NCI-H748 (cell line): ENCODE data around the gene OCSTAMP.

Experiments
- DNase-seq: peaks from one replicate; lab custom pipeline; 2025; ENCODE audit not compliant: unreplicated experiment; lab: John Stamatoyannopoulos, UW

OCSTAMP gene

GRCh38 chr20:46550461-46550860, at the start of gene OCSTAMP:
Gene OCSTAMP (minus strand): TSS chr20:46550654. CDS start chr20:46550560, 94 bp downstream.
- DNase-seq: no peak

GRCh38 chr20:46599227-46599987, 49.0 kb upstream of the OCSTAMP start:
- no peak for DNase-seq

DNA sequence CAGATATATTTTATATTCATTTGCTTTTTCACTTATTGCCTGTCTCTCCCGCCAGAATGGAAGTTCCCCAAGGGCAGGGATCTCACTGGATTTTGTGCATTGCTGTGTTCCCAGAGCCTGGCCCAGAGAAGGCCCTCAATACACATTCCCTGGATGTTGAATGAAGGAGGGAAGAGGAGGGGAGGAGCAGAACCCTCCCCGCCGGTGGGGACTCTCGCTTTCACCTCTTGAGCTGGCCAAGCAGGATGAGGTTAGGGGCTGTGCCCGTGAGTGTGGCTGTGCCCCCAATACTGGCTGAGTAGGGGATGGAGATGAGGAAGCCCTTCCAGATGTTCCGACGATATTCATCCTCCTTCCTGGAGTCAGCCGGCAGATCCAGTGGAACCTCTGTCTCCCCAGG, 45.5 kb upstream of the OCSTAMP start:
- no peak for DNase-seq

DNA sequence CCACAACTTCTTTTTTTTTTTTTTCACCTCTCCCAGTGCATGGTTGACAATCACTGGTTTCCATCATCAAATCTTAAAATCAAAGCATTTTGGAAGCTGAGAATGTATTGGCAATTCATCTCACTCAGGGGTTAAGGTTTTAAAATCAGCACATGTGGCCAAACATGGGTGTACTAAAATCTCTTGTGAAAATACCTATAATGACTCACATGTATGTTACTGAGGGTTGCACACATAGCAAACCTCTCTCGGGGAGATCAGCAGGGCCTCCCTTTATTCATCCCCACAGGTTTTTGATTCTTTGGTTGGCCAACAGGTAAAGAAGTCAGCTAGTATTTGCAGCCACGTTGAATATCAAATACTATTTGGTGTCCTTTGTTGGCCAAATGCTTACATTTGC, 44.3 kb upstream of the OCSTAMP start:
- DNase-seq: no peak

DNA sequence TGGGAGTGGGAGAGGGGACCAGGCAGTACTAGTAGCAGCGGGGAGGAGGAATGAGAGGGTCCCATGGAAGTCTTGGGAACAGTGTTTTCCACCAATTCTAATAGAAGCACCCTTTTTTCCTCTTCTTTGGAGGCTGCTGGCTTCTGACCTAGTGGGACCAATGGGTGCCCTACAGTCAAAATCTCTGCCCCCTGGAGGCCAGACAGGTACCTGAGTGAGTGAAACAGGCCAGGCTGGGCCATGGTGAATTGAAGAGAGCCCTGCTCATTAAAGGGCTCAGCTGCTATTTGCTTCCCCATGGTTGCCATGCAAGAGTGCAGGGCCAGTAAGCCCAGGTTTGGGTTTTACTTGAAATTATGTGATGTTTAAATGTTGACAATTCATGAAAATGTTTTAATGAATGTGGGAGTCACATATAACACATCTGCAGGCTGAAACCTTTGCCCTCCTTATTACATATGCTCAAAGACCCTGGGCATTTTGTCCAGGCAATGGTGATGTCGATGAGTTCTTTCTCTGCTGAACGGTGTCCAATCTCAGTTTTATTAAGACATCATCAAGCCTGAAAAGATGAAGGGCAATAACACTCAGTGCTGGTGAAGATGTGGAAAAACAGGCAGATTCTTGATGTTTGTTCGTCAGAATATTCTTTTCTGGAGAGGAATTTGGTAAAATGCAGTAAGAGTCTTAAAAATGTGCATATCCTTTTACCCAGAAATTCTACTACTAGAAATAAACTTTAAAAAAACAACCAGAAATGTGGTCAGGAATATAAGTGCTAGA, 42.3 kb upstream of the OCSTAMP start:
- no peak for DNase-seq

GRCh38 chr20:46590443-46590842, 40.0 kb upstream of the OCSTAMP start:
- DNase-seq: no peak

DNA sequence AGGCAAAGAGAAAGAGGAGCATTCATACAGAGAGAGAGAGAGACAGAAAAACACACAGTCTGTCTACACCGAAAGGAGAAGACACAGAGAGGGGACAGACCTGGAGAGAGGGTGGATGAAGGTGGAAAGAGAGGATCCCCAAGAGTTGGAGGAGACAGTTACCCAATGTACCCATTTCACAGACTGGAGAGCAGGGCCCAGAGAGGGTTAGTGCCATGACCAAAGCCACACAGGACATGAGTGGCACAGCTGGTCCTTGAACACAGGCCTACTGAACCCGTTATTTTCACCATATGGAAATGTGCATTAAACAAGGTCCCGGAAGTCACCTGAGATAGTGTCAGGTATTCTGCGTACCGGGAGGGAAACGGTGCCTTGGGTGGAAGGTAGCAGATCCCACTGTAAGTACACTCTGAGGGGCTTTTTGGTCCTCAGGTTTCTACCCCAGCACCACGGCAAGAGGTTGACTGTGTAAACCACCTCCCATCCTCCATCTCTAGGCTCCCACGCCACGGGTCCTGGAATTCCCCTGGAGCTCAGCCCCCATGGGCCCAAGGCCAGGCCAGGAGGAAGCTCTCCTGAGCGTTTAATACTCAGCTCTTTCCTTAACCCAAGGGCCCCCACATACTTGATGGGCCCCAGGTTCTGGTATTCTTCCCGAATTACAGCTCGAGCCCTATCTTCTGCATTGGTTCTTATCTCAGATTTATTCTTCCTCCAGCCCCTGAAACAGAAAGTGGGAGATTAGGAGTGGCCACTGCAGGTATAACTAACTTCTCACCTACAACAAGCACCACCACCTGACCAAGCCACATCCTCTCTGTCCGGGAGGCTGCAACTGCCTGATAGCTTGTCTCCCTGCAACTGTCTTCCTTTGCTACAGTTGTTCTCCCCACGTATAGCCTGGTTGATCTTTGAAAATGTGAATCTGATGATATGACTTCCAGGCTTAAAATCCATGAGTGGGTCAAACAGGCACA, 38.4 kb upstream of the OCSTAMP start:
- no peak for DNase-seq

DNA sequence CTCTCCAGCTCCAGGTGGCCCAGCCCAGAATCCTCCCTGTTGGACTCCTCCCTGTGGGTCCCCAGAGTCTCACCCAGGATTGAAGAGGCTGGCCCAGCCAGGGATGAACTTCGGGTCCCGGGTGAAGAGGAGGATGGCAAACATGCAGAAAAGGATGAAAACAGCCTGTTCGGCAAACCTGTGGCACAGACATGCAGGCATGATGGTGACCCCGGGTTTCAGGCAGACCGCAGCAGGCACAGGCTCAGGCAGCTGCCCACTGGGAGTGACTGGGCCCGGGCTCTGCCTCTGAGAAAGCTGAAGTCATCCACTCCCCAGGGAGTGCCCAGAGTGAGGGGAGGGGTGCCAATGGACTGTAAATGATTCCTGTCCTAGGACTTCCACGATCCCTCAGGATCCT, 37.5 kb upstream of the OCSTAMP start:
- no peak for DNase-seq

DNA sequence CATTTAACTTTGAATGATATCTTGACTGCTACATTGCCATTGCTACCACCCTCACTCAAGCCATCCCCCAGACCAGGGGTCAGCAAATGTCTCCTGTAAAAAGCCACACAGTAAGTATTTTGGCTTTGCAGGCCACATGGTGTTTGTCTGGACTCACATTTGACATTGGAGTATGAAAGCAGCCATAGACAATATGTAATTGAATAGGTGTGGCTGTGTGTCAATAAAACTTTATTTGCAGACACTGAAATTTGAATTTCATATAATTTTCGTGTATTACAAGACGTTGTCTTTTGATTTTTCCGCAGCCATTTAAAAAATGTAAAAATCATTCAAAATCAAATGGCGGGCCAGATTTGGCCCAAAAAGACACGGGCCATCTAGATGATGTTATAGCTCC, 36.3 kb upstream of the OCSTAMP start:
- no peak for DNase-seq

GRCh38 chr20:46584508-46584907, 34.1 kb upstream of the OCSTAMP start:
- DNase-seq: no peak

- no peak for DNase-seq
Measured at GRCh38 chr20:46583411-46584214, 33.2 kb upstream of the OCSTAMP start.

- DNase-seq: no peak
Measured at GRCh38 chr20:46582648-46583047, 32.2 kb upstream of the OCSTAMP start.

- DNase-seq: no peak
Measured at GRCh38 chr20:46581391-46581790, 30.9 kb upstream of the OCSTAMP start.

DNA sequence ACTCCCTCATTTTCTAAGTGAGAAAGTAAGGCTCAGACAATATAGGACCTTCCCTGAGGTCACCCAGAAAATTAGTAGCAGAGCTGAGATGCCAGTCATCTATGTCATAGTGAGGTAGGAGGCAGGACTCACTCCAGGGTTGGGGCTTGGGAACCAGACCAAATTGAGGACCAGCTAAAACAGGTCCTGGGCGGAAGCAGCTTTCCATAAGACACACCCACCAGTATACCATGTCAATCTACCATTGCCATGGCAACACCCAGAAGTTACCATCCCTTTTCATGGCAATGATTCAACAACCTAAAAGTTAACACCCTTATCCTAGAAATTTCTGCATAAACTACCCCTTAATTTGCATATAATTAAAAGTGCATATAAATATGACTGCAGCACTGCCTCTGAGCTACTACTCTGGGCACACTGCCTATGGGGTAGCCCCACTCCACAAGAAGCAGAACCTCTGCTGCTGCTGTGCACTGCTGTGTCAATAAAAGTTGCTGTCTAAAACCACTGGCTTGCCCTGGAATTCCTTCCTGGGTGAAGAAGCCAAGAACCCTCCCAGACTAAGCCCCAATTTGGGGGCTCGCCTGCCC, 30.3 kb upstream of the OCSTAMP start:
- no peak for DNase-seq

- no peak for DNase-seq
Measured at GRCh38 chr20:46578745-46579144, 28.3 kb upstream of the OCSTAMP start.

GRCh38 chr20:46576774-46577395, 26.4 kb upstream of the OCSTAMP start:
- no peak for DNase-seq

- no peak for DNase-seq
Measured at GRCh38 chr20:46575937-46576461, 25.5 kb upstream of the OCSTAMP start.

DNA sequence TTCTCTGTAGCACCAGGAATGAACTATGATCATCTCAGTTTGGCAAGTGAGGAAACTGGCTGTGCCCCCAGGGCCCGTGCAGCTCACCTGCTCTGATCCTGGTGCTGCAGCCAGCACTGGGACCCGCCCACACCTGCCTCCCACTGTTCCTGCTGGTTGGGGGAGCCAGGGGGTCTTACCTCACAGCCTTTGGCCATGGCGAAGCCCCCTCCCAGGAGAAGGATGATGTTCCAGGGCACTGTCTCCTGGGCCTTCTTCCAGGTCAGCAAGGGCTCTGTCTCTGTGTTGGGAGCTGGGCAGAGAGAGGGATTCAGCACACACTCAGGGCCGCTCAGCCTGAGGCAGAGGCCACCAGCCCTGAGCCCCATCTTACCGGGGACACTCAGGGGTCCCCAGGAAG, 24.9 kb upstream of the OCSTAMP start:
- no peak for DNase-seq
